AG09319 (cell line): ENCODE results near the gene IGF1R.

ENCODE experiments used
- DNase-seq: peaks from one replicate; pipeline ENCODE4 v3.0.0-alpha.2; 2010; ENCODE audit warnings: low read depth; ENCODE audit errors: extremely low read depth
- TF ChIP-seq, protein P1 (sequence below): IDR thresholded peaks from 2 replicates; pipeline ENCODE4 v1.5.1; 2011; ENCODE audit warnings: low read depth, mild to moderate bottlenecking, inconsistent platforms, low read length, moderate library complexity

Gene IGF1R

DNA sequence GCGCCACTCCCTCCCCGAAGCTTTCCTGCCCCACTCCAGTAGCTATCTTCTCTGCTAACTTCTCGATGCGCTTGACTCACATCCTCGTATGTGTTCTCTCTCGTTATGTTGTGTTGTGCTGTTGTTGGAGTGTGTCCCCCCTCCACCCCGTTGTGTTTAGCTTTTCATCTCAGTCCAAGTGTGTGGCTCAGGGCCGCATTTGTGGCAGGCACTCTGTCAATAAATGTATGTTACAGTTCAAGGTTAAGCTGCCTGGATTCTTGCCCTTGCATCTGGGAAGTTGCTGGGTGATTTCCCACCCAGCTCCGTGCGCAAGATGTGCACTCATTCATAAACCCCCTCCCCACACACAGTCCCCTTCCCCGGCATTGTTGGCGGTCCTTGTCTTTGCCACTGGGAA is 287.4 kb downstream of the IGF1R start:
- no peak for DNase-seq

DNA sequence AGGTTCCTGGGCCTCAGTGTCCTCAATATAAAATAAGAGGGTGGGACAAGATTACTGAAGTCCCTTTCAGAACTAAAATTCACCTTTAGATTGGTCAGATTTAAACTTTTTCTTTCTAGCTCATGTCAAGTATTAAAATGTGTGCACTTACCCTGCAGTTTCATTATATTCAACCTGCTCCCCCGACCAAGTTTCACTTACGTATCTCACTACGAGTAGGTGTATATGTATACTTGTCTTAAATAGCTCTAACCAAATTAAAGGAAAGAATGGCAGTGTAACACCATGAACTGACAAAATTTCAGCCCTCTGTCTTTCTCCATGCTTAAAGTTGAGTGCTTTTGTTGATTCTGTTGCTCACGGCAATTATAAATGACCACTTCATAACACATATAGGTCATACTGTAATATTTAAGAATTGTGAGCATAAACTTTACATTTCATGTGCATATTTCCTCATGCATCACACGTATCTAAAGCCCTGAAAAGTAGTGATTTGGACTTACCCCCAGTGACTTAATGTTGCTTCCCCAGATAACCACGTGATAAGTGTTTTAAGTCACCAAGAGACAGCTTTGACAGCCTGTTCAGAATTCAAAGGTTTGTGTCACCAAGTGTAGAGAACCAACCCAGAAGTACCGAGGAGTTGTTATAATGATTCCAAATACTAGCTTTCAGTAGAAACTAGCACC is 289.2 kb downstream of the IGF1R start:
- TF ChIP-seq, protein P1, sequence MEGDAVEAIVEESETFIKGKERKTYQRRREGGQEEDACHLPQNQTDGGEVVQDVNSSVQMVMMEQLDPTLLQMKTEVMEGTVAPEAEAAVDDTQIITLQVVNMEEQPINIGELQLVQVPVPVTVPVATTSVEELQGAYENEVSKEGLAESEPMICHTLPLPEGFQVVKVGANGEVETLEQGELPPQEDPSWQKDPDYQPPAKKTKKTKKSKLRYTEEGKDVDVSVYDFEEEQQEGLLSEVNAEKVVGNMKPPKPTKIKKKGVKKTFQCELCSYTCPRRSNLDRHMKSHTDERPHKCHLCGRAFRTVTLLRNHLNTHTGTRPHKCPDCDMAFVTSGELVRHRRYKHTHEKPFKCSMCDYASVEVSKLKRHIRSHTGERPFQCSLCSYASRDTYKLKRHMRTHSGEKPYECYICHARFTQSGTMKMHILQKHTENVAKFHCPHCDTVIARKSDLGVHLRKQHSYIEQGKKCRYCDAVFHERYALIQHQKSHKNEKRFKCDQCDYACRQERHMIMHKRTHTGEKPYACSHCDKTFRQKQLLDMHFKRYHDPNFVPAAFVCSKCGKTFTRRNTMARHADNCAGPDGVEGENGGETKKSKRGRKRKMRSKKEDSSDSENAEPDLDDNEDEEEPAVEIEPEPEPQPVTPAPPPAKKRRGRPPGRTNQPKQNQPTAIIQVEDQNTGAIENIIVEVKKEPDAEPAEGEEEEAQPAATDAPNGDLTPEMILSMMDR = no peak
- no peak for DNase-seq

More for the DNA sequence above, 287.4 kb downstream of the IGF1R start:
- TF ChIP-seq, protein P1 = no peak

DNA sequence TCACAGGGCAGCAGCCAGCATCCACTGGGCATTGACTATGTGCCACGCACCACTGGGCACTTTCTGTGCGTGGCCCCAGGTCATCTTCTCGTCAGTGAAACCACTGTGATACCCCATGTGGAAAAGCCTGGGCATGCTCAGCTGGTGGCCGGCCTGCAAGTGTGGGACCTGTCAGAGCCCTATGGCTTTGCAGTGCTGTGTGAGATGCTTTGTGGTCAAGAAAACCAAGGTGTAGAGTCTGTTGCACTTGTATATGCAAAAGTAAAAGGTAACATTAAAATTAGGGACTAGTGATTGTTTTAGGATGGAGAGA is 289.7 kb downstream of the IGF1R start:
- TF ChIP-seq, protein P1 = no peak
- no peak for DNase-seq

DNA sequence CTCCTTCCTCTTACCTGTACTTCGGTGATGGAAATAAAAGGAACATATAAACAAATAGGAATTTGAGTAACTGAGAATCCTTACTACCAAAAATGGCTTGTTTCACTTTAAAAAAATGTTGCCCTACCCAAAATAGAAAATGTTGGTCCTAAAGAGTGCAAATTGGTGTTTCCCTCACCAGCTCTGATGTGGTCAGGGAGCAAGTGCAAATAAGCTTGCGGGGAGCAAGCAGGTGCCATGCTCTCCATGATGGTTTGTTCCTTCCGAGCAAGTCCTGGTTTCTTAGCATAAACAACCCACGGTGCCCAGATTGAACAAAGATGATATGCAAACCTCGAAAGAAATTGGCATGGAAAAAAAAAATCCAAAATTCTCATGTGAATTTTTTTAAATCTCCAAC is 290.5 kb downstream of the IGF1R start:
- TF ChIP-seq, protein P1 = no peak
- no peak for DNase-seq

DNA sequence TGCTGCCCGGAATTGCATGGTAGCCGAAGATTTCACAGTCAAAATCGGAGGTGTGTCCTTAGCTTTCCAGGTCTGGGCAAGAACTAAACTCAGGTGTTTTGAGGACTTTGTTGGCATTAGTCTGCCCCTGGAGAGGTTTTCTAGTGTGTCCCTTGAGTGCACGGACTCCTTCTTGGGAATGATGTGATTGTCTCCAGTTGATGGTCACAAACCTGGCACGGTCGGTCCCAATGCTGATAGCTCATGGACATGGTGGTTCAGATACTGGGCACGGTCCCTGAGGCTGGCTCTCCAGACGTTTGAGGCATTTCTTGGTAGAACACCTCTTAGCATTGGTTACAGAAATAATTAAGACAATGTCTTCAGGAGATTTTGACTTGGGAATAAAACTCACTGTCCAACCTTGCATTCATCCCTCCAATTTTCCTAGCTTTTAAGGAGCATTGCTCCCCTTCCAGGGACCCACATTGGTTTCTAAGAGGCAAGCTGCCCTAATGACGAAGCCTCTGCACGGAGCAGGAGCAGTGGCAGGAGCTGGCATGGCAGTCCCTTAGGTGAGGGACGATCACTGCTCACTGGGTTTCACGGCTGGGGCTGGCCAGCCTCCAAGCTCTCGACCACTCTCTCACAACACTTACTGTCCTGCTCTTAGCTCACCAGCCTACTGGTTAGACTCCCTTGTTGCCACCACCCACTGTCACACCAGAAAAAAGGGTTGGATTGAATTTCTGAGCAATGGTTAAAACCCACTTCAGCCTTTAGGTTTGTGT is 291.2 kb downstream of the IGF1R start:
- TF ChIP-seq, protein P1 = no peak
- DNase-seq = no peak

DNA sequence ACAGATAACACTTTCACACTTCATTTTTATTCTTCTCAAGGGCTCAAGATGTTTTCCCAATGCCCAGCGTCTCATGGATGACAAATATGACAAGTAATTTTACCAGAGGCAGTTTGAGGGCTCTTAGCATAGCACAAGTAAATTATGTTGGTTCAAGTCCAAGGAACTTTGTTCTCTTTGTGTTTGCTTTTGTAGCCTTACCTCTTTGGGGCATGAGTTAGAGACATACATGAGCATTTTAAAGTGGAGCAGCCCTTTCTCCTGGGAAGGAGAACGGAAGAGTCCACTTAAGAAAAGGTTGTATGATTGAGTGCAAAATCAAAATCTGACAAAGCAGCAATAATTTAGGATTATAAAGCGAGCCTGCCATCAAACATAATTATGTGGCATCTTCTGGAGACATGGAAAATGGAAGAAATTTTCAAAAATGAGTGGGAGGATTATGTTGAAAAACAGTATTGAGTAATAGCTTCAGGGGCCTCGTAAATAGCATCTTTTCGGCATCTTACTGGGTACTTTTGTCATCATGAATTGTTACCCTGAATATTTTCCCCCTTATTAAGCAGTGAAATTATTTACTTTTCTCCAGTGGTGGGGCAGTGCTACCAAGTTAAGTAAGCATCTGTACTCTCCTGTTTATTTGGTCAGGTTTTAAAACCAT is 293.4 kb downstream of the IGF1R start:
- TF ChIP-seq, protein P1 = no peak
- no peak for DNase-seq

DNA sequence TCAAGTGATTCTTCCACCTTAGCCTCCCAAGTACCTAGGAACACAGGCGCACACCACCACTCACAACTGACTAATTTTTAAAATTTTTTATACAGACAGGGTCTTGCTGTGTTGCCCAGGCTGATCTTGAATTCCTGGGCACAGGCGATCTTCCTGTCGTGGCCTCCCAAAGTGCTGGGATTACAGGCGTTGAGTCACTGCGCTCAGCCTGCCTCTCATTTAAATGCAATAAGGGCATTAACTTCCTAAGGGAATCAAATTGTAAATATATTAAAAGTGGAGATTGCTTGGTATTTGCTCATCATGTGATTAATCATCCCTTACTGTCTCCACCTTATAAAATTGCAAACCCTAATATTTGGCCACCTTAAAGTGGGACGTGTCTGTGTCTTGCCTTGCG is 294.1 kb downstream of the IGF1R start:
- no peak for DNase-seq
- TF ChIP-seq, protein P1 = no peak
